ENCODE data around the gene TPD52L1. TPM values are rescaled to one million over a fixed set of nuclear protein-coding genes. Genes with fewer than 3 reads are reported as not detected.

Gene TPD52L1
- 2.3 and 4.0 TPM in 2 replicates for total RNA-seq

GRCh38 chr6:125153391-125154117 is at the start of gene TPD52L1:
Gene TPD52L1 (plus strand): TSS chr6:125153773. CDS start chr6:125153952, 179 bp downstream.

GRCh38 chr6:125301435-125302391 is 148.1 kb downstream of the TPD52L1 start, which contains the start of gene HDDC2:
Gene HDDC2 (minus strand): TSS chr6:125301967. CDS start chr6:125301932, 35 bp downstream.

Other genes starting within 250 kb of the TPD52L1 start
- gene RNF217, start 191.3 kb upstream of the TPD52L1 start, total RNA-seq: 8.8 and 17.5 TPM in 2 replicates
- 23.7 and 25.8 TPM in 2 replicates for gene HDDC2, start 148.2 kb downstream of the TPD52L1 start, total RNA-seq